Measurements from ENCODE around the gene PTPN5. TPM values are rescaled to one million over a fixed set of nuclear protein-coding genes. Genes with fewer than 3 reads are reported as not detected.

Gene PTPN5
- total RNA-seq, 5 donors from 2014 or later (not counting 1 experiment from before 2014, with no cell fraction given): 0.22 TPM; not detected in 4

GRCh38 chr11:18770479-18771125, 21.0 kb downstream of the PTPN5 start:
- DNase-seq (no peak), ATAC-seq (replicated peaks in 1 of 4) (no peak)
- CTCF ChIA-PET: interaction anchor here in 1 of 2 donors (0.5 kb wide), 1 partner anchor 424 kb away, joined by 6 read pairs; no protein-coding TSS in a partner anchor
- Mint-ChIP-seq H3K4me3 (no peak overlapping the region), H3K36me3 (no peaks in the 10 kb centered on the region), H3K27ac (no peak overlapping the region), H3K9me3 (no peaks in the 10 kb centered on the region), H3K27me3 (peaks cover 15 to 18% of the 10 kb centered on the region in 2 donors), H3K4me1 (no peaks in the 10 kb centered on the region)
- H3K27me3 ChIP-seq (replicated peaks in 1 of 2; ENCODE audit: control insufficient read depth in 2 of 2, extremely low read depth in 1 of 2, insufficient read depth in 2 of 2, low read length in 1 of 2): peaks cover 0 to 31% of the 10 kb centered on the region in 2 experiments
- H3K27ac ChIP-seq (ENCODE audit: low read length): no peak overlapping the region
- 69% methylated on average over 2 of the region's 11 CpGs for WGBS (ENCODE audit: insufficient coverage)
- no peaks in the 10 kb centered on the region for H3K9me3 ChIP-seq
- POLR2A ChIA-PET: no interaction called here
- H3K4me3 ChIP-seq (ENCODE audit: control insufficient read depth in 1 of 2, extremely low read depth in 1 of 2, low read length in 1 of 2): no peak overlapping the region
- H3K36me3 ChIP-seq (ENCODE audit: control insufficient read depth in 2 of 2, extremely low read depth in 1 of 2, insufficient read depth in 1 of 2, low read length in 1 of 2): no peaks in the 10 kb centered on the region
- no peaks in the 10 kb centered on the region for H3K4me1 ChIP-seq (ENCODE audit: control insufficient read depth in 1 of 2, extremely low read depth in 1 of 2, insufficient read depth in 2 of 2, low read length in 2 of 2)

DNA sequence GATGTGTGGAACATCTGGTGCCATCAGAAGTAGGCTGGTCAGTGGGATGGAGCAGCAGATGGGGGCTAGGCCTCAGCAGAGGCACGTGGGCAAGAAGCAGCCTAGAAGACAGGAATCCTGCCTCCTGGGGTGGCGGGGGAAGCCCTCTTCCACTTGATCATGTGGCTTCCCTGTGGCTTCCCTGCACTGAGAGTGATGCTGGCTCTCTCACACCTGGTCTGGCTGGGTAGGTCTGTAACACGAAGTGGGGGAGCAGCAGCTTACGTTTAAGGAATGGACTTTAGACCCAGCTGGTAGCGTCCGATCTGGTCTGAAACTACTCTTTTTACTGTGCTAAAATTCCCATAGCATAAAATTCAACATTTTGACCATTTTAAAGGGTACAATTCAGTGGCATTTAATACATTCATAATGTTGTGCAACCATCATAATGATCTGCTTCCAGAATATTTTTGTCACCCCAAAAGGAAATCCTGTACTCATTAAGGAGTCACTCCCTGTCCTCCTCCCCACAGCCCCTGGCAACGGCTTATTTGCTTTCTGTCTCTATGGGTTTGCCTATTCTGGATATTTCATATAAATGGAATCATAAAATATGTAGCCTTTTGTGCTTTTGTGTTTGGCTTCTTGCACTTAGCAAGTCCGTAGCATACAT, 21.7 kb downstream of the PTPN5 start:
- WGBS (ENCODE audit: insufficient coverage): 0% methylated on average over 1 of the region's 8 CpGs
- ATAC-seq (replicated peaks in 1 of 4): no peak
- CTCF ChIA-PET: interaction anchor here in 1 of 2 donors (0.6 kb wide), 1 partner anchor 322 kb away, joined by 3 read pairs; no protein-coding TSS in a partner anchor
- Mint-ChIP-seq H3K27ac (no peak overlapping the region), H3K27me3 (peaks cover 19 to 21% of the 10 kb centered on the region in 2 donors), H3K4me1 (no peaks in the 10 kb centered on the region), H3K4me3 (no peak overlapping the region), H3K36me3 (no peaks in the 10 kb centered on the region), H3K9me3 (no peaks in the 10 kb centered on the region)
- no peaks in the 10 kb centered on the region for H3K4me1 ChIP-seq (ENCODE audit: control insufficient read depth in 1 of 2, extremely low read depth in 1 of 2, insufficient read depth in 2 of 2, low read length in 2 of 2)
- H3K9me3 ChIP-seq: no peaks in the 10 kb centered on the region
- no peak overlapping the region for H3K27ac ChIP-seq (ENCODE audit: low read length)
- DNase-seq: no peak
- H3K27me3 ChIP-seq (replicated peaks in 1 of 2; ENCODE audit: control insufficient read depth in 2 of 2, extremely low read depth in 1 of 2, insufficient read depth in 2 of 2, low read length in 1 of 2): peaks cover 0 to 34% of the 10 kb centered on the region in 2 experiments
- no peak overlapping the region for H3K4me3 ChIP-seq (ENCODE audit: control insufficient read depth in 1 of 2, extremely low read depth in 1 of 2, low read length in 1 of 2)
- POLR2A ChIA-PET: no interaction called here
- no peaks in the 10 kb centered on the region for H3K36me3 ChIP-seq (ENCODE audit: control insufficient read depth in 2 of 2, extremely low read depth in 1 of 2, insufficient read depth in 1 of 2, low read length in 1 of 2)

DNA sequence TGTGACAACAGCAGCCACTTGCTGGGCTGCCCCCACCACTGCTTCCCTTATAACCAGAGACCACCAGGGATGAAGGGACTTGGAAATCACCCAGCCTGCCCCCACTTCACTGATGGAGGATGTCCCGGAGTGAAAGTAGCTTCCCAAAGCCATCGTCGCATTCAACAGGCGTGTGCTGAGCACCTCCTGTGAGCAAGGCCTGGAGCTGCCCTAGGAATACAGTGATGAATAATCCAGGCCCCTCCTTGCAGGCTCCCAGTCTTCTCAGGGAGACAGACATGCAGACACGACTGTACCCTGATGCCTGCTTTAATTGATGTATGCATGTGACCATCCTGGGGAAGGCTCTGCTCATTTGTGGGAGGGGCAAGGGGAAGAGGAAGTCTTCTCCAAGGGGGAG, 22.6 kb downstream of the PTPN5 start:
- 100% methylated on average over 4 of the region's 5 CpGs for WGBS (ENCODE audit: insufficient coverage)
- peaks cover 19 to 21% of the 10 kb centered on the region in 2 donors for H3K27me3 Mint-ChIP-seq

DNA sequence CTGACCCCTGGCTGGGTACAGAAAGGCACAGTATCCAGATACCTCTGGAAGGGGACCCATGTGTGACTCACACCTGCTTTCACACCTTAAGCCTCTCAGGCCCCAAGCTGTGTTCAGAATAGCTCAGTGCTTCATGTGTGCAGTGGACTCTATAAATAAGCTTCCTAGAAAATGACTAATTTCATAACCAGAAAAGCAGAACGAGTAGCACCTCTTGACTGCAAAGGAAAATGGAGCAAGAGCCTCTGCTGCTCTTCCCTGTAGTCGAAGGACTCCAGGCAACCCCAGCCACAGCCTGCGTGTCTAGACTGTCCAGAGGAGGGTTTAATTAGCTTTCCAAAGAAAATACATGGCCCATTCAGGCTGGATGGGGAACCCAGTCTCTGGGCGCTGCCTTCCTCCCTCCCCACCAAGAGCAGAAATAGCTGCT, 23.1 kb downstream of the PTPN5 start:
- no peak overlapping the region for H3K4me3 Mint-ChIP-seq
- DNase-seq: no peak
- peaks cover 0 to 7% (median 5%) of the 10 kb centered on the region in 3 donors for H3K4me1 Mint-ChIP-seq
- POLR2A ChIA-PET: no interaction called here
- Histone ChIP-seq H3K27me3 (replicated peaks in 1 of 2; ENCODE audit: control insufficient read depth in 2 of 2, extremely low read depth in 1 of 2, insufficient read depth in 2 of 2, low read length in 1 of 2) (peaks cover 0 to 34% of the 10 kb centered on the region in 2 experiments), H3K4me1 (ENCODE audit: control insufficient read depth in 1 of 2, extremely low read depth in 1 of 2, insufficient read depth in 2 of 2, low read length in 2 of 2) (no peaks in the 10 kb centered on the region), H3K27ac (ENCODE audit: low read length) (no peak overlapping the region), H3K36me3 (ENCODE audit: control insufficient read depth in 2 of 2, extremely low read depth in 1 of 2, insufficient read depth in 1 of 2, low read length in 1 of 2) (no peaks in the 10 kb centered on the region), H3K4me3 (ENCODE audit: control insufficient read depth in 1 of 2, extremely low read depth in 1 of 2, low read length in 1 of 2) (no peak overlapping the region), H3K9me3 (no peaks in the 10 kb centered on the region)
- ATAC-seq (replicated peaks in 1 of 4): no peak
- CTCF ChIA-PET: interaction anchor here (0.5 to 1.7 kb wide), 4 partner anchors 9 to 664 kb away, joined by 3 to 8 read pairs (median 4); no protein-coding TSS in a partner anchor
- H3K27ac Mint-ChIP-seq: no peak overlapping the region
- no peaks in the 10 kb centered on the region for H3K36me3 Mint-ChIP-seq
- H3K9me3 Mint-ChIP-seq: no peaks in the 10 kb centered on the region
- WGBS (ENCODE audit: insufficient coverage): 55% methylated on average over 2 of the region's 4 CpGs
- peaks cover 19 to 21% of the 10 kb centered on the region in 2 donors for H3K27me3 Mint-ChIP-seq

More for the DNA sequence above, 22.6 kb downstream of the PTPN5 start:
- Histone ChIP-seq H3K9me3 (no peaks in the 10 kb centered on the region), H3K36me3 (ENCODE audit: control insufficient read depth in 2 of 2, extremely low read depth in 1 of 2, insufficient read depth in 1 of 2, low read length in 1 of 2) (no peaks in the 10 kb centered on the region), H3K4me3 (ENCODE audit: control insufficient read depth in 1 of 2, extremely low read depth in 1 of 2, low read length in 1 of 2) (no peak overlapping the region), H3K4me1 (ENCODE audit: control insufficient read depth in 1 of 2, extremely low read depth in 1 of 2, insufficient read depth in 2 of 2, low read length in 2 of 2) (no peaks in the 10 kb centered on the region), H3K27ac (ENCODE audit: low read length) (no peak overlapping the region), H3K27me3 (replicated peaks in 1 of 2; ENCODE audit: control insufficient read depth in 2 of 2, extremely low read depth in 1 of 2, insufficient read depth in 2 of 2, low read length in 1 of 2) (peaks cover 0 to 34% of the 10 kb centered on the region in 2 experiments)
- no peak for DNase-seq
- ChIA-PET POLR2A (no interaction called here), CTCF (interaction anchor here (1.2 to 1.7 kb wide), 3 partner anchors 9 to 665 kb away, joined by 3 to 8 read pairs (median 4); no protein-coding TSS in a partner anchor)
- no peak for ATAC-seq (replicated peaks in 1 of 4)
- peaks cover 0 to 4% (median 4%) of the 10 kb centered on the region in 3 donors for H3K4me1 Mint-ChIP-seq
- no peaks in the 10 kb centered on the region for H3K9me3 Mint-ChIP-seq
- H3K27ac Mint-ChIP-seq: no peak overlapping the region
- no peaks in the 10 kb centered on the region for H3K36me3 Mint-ChIP-seq
- H3K4me3 Mint-ChIP-seq: no peak overlapping the region

DNA sequence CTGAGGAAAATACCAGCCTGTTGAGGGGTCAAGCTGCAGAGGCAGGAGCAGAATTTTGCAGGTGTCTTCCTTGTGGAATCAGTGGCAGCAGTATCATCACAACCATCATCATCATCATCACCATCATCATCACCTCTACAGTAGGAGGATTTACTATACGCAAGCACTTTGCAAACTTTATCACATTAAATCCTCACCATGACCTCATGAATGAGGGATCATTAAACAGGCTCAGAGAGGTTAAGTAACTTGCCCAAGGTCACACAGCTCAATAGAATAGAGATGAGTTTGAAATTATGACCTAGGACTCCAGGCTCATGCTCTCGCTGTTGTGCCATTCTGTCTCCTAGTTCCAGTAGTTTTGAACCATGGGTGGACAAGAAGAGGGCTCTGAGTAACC, 25.6 kb downstream of the PTPN5 start:
- Histone ChIP-seq H3K4me3 (ENCODE audit: control insufficient read depth in 1 of 2, extremely low read depth in 1 of 2, low read length in 1 of 2) (no peak overlapping the region), H3K9me3 (no peaks in the 10 kb centered on the region), H3K27ac (ENCODE audit: low read length) (no peak overlapping the region), H3K4me1 (ENCODE audit: control insufficient read depth in 1 of 2, extremely low read depth in 1 of 2, insufficient read depth in 2 of 2, low read length in 2 of 2) (no peaks in the 10 kb centered on the region), H3K27me3 (replicated peaks in 1 of 2; ENCODE audit: control insufficient read depth in 2 of 2, extremely low read depth in 1 of 2, insufficient read depth in 2 of 2, low read length in 1 of 2) (peaks cover 0 to 17% of the 10 kb centered on the region in 2 experiments), H3K36me3 (ENCODE audit: control insufficient read depth in 2 of 2, extremely low read depth in 1 of 2, insufficient read depth in 1 of 2, low read length in 1 of 2) (no peaks in the 10 kb centered on the region)
- WGBS (ENCODE audit: insufficient coverage): 80% methylated on average over 1 of the region's 2 CpGs
- Mint-ChIP-seq H3K4me1 (peaks cover 0 to 7% (median 5%) of the 10 kb centered on the region in 3 donors), H3K4me3 (no peak overlapping the region), H3K36me3 (no peaks in the 10 kb centered on the region), H3K9me3 (no peaks in the 10 kb centered on the region), H3K27me3 (peaks cover 7% of the 10 kb centered on the region in 2 donors), H3K27ac (no peak overlapping the region)
- CTCF ChIA-PET: interaction anchor here (0.6 to 2.1 kb wide), 9 partner anchors 44 to 651 kb away, joined by 3 to 7 read pairs (median 4); no protein-coding TSS in a partner anchor
- DNase-seq (no peak), ATAC-seq (replicated peaks in 1 of 4) (no peak)
- POLR2A ChIA-PET: no interaction called here

- H3K36me3 ChIP-seq (ENCODE audit: control insufficient read depth in 2 of 2, extremely low read depth in 1 of 2, insufficient read depth in 1 of 2, low read length in 1 of 2): no peaks in the 10 kb centered on the region
- H3K27me3 ChIP-seq (replicated peaks in 1 of 2; ENCODE audit: control insufficient read depth in 2 of 2, extremely low read depth in 1 of 2, insufficient read depth in 2 of 2, low read length in 1 of 2): peaks cover 0 to 12% of the 10 kb centered on the region in 2 experiments
- no peaks in the 10 kb centered on the region for H3K9me3 ChIP-seq
- H3K4me3 ChIP-seq (ENCODE audit: control insufficient read depth in 1 of 2, extremely low read depth in 1 of 2, low read length in 1 of 2): no peak overlapping the region
- H3K36me3 Mint-ChIP-seq: no peaks in the 10 kb centered on the region
- H3K4me3 Mint-ChIP-seq: no peak overlapping the region
- ATAC-seq (replicated peaks in 1 of 4) (no peak), DNase-seq (no peak)
- H3K4me1 Mint-ChIP-seq: peaks cover 0 to 7% (median 5%) of the 10 kb centered on the region in 3 donors
- no peaks in the 10 kb centered on the region for H3K4me1 ChIP-seq (ENCODE audit: control insufficient read depth in 1 of 2, extremely low read depth in 1 of 2, insufficient read depth in 2 of 2, low read length in 2 of 2)
- CTCF ChIA-PET: interaction anchor here (0.6 to 2.1 kb wide), 8 partner anchors 122 to 650 kb away, joined by 3 to 10 read pairs (median 5); no protein-coding TSS in a partner anchor
- 100% methylated on average over 1 of the region's 6 CpGs for WGBS (ENCODE audit: insufficient coverage)
- no peak overlapping the region for H3K27ac ChIP-seq (ENCODE audit: low read length)
- POLR2A ChIA-PET: no interaction called here
- H3K27ac Mint-ChIP-seq: no peak overlapping the region
- no peaks in the 10 kb centered on the region for H3K9me3 Mint-ChIP-seq
- H3K27me3 Mint-ChIP-seq: peaks cover 5 to 7% of the 10 kb centered on the region in 2 donors
Observed at GRCh38 chr11:18765554-18765953, 26.0 kb downstream of the PTPN5 start.

Data from T-cell (primary cell).